ENCODE data around the gene C1orf74.

Gene C1orf74

GRCh38 chr1:209809611-209810010, 25.3 kb upstream of the C1orf74 start:
- no peak overlapping the region for H3K4me3 ChIP-seq (ENCODE audit: low read depth, low read length)
- H3K36me3 ChIP-seq: no peaks in the 10 kb centered on the region
- H3K9me3 ChIP-seq (ENCODE audit: severe bottlenecking): no peaks in the 10 kb centered on the region
- TF ChIP-seq, protein P1, sequence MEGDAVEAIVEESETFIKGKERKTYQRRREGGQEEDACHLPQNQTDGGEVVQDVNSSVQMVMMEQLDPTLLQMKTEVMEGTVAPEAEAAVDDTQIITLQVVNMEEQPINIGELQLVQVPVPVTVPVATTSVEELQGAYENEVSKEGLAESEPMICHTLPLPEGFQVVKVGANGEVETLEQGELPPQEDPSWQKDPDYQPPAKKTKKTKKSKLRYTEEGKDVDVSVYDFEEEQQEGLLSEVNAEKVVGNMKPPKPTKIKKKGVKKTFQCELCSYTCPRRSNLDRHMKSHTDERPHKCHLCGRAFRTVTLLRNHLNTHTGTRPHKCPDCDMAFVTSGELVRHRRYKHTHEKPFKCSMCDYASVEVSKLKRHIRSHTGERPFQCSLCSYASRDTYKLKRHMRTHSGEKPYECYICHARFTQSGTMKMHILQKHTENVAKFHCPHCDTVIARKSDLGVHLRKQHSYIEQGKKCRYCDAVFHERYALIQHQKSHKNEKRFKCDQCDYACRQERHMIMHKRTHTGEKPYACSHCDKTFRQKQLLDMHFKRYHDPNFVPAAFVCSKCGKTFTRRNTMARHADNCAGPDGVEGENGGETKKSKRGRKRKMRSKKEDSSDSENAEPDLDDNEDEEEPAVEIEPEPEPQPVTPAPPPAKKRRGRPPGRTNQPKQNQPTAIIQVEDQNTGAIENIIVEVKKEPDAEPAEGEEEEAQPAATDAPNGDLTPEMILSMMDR (IDR thresholded peaks at IDR 0.05; ENCODE audit: low read depth, low read length): no peak
- H3K27ac ChIP-seq: no peak overlapping the region
- no peaks in the 10 kb centered on the region for H3K27me3 ChIP-seq (ENCODE audit: insufficient read depth, low read depth, severe bottlenecking)
- no peak for DNase-seq

GRCh38 chr1:209808059-209808581, 23.8 kb upstream of the C1orf74 start:
- TF ChIP-seq, protein P1 (IDR thresholded peaks at IDR 0.05; ENCODE audit: low read depth, low read length): no peak
- Histone ChIP-seq H3K27ac (no peak overlapping the region), H3K9me3 (ENCODE audit: severe bottlenecking) (no peaks in the 10 kb centered on the region), H3K36me3 (no peaks in the 10 kb centered on the region), H3K27me3 (ENCODE audit: insufficient read depth, low read depth, severe bottlenecking) (no peaks in the 10 kb centered on the region), H3K4me3 (ENCODE audit: low read depth, low read length) (no peak overlapping the region)
- no peak for DNase-seq

- DNase-seq: no peak
- TF ChIP-seq, protein P1 (IDR thresholded peaks at IDR 0.05; ENCODE audit: low read depth, low read length): no peak
- no peak overlapping the region for H3K27ac ChIP-seq
- H3K4me3 ChIP-seq (ENCODE audit: low read depth, low read length): no peak overlapping the region
- no peaks in the 10 kb centered on the region for H3K9me3 ChIP-seq (ENCODE audit: severe bottlenecking)
- H3K27me3 ChIP-seq (ENCODE audit: insufficient read depth, low read depth, severe bottlenecking): no peaks in the 10 kb centered on the region
- H3K36me3 ChIP-seq: no peaks in the 10 kb centered on the region
These were observed 23.1 kb upstream of the C1orf74 start for GRCh38 chr1:209807509-209807908.

GRCh38 chr1:209805875-209806760, 21.8 kb upstream of the C1orf74 start, which contains the start of gene IRF6:
Gene IRF6 (minus strand): TSS chr1:209806142. CDS start chr1:209801413, 4,729 bp downstream.
- DNase-seq: no peak
- TF ChIP-seq, protein P1 (IDR thresholded peaks at IDR 0.05; ENCODE audit: low read depth, low read length): no peak
- no peak within 1 kb of the TSS for H3K27ac ChIP-seq
- H3K27me3 ChIP-seq (ENCODE audit: insufficient read depth, low read depth, severe bottlenecking): no peaks in the 10 kb centered on the region
- no peaks in the 10 kb centered on the region for H3K36me3 ChIP-seq
- no peak within 1 kb of the TSS for H3K4me3 ChIP-seq (ENCODE audit: low read depth, low read length)
- H3K9me3 ChIP-seq (ENCODE audit: severe bottlenecking): no peaks in the 10 kb centered on the region

DNA sequence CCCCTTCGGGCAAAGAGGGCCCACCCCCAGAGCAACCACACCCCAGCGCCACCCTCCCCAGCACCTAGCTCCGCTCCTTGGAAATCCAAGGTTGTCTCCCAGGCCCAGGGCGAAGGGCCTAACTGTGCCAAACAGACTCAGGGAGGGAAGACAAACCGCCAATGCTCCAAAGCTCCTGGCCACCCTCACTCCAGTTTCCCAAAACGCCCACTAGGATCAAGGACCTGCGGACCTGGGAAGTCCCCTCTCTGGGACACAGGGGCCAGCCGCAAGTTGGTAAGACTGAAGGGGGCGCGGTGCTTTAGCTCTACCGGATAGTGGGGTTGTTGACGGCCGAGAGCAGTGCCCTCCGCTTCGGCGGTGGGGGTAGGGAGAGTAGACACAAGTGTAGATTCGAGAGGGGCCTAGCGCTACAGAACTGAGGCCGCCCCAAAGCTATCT, 21.0 kb upstream of the C1orf74 start:
- no peaks in the 10 kb centered on the region for H3K27me3 ChIP-seq (ENCODE audit: insufficient read depth, low read depth, severe bottlenecking)
- H3K27ac ChIP-seq: no peak overlapping the region
- TF ChIP-seq, protein P1 (IDR thresholded peaks at IDR 0.05; ENCODE audit: low read depth, low read length): no peak
- no peaks in the 10 kb centered on the region for H3K9me3 ChIP-seq (ENCODE audit: severe bottlenecking)
- H3K4me3 ChIP-seq (ENCODE audit: low read depth, low read length): no peak overlapping the region
- DNase-seq: no peak
- no peaks in the 10 kb centered on the region for H3K36me3 ChIP-seq

All from WERI-Rb-1 (cell line).